Measurements from ENCODE around the gene TMEM134.
"Not testable (repeated sequence)": the region's sequence is repeated elsewhere in the genome, so short reads cannot be mapped to it uniquely, and the experiment has no call there.

TMEM134 gene

GRCh38 chr11:67500484-67500821 lies 31.4 kb upstream of the TMEM134 start:
- no peak for DNase-seq

GRCh38 chr11:67499808-67500483 lies 30.9 kb upstream of the TMEM134 start:
- DNase-seq, result no peak

DNA sequence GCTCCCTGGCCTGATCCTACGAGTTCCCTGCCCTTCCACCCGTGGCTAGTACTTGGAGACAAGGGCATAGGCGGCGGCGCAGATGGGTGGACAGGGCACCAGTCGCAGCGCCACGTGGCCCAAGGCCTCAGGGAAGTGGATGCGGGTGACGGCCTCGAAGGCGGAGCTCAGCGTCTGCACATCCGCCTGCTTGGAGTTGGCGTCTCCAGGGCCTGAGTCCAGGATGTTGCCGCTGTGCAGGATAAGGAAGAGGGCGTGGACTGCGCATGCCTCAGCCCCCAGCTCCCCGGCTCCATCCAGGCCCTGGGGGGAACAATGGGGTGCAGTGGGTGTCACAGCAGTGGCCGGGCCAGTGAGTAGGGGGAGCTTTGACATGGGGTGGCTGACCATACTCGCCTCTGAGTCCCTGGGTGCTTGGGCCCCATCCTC lies 29.5 kb upstream of the TMEM134 start:
- DNase-seq, result no peak

DNA sequence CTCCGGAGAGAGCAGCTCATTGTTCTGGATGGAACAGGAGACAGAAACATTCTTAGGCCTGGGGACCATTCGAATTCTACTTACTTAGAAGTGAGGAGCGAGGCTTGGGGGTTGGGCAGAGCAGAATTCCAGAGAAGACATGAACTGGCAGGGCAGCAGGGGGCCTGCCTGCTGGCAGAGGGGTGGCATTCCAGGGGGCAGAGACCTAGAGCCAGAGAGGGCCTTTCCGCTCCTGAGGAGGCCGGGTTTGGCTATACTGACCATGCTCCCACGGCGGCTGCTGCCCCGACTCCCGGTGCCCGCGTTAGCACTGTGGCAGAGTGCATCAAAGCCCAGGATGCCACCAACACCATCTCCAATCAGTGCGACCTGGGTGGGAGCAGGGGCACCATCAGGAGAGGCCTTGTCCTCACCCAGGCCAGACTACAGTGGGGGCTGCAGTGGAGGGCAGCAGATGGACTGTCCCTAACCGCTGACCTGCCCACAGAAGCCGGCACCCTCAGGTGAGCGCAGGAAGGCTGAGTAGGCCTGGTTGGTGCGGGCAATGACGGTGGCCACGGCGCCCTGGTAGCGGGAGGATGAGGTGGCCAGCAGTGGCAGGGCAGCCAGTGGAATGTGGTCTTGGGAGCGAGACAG lies 28.7 kb upstream of the TMEM134 start:
- no peak for DNase-seq

DNA sequence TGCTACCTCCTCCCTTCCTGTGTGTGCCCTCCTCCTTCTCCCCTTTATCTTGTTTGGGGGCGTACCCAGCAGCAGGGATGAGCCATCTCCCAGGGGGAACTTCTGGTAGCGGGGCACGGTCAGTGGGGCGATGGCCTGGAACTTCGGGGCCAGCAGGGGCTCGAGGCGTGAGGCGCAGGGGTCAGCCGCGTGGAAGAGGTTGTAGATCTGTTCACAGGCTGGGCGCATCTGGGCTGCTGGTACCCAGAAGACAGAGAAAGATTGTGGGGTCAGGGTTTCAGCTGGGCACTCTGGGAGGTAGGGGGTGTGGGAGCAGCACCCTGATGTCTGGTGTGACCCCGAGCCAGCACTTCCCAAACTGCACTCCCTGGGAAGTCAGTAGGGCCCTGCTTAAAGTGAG lies 27.1 kb upstream of the TMEM134 start:
- no peak for DNase-seq

DNA sequence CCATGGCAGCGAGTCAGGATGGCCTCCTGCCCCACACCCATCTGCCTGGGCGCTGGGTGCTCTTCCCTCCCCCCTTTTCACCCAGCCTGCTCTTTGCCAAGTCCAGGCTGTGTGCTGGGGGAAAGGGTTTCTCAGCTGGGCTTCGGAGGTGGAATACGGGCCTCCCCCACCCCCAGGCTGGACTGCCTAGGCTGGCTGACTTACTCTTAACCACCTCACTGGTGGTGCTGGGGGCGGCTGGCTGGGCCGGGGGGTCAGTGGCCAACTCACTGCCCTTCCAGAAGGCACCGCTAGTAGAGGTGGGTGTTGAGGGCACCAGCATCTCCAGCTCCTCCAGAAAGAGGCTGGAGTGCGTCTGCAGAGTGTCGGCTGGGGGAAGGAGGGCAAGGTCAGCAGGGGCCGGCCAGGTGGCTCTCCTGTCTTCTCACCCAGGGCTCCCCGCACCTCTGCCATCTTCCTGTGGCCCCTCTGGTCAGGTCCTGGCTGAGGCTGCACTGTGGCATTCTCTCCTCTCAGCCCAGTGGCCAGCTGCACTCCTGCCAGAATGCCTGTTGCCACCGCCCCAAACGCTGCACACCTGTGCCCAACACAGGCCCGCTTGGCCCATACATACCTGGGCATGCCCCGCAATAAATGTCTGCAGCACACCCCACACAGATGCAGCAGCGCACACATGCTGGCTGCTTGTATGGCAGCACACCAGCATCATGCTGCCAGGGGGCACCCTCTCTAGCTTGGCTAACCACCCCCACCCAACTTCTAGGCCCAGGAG lies 26.4 kb upstream of the TMEM134 start:
- DNase-seq, result no peak

DNA sequence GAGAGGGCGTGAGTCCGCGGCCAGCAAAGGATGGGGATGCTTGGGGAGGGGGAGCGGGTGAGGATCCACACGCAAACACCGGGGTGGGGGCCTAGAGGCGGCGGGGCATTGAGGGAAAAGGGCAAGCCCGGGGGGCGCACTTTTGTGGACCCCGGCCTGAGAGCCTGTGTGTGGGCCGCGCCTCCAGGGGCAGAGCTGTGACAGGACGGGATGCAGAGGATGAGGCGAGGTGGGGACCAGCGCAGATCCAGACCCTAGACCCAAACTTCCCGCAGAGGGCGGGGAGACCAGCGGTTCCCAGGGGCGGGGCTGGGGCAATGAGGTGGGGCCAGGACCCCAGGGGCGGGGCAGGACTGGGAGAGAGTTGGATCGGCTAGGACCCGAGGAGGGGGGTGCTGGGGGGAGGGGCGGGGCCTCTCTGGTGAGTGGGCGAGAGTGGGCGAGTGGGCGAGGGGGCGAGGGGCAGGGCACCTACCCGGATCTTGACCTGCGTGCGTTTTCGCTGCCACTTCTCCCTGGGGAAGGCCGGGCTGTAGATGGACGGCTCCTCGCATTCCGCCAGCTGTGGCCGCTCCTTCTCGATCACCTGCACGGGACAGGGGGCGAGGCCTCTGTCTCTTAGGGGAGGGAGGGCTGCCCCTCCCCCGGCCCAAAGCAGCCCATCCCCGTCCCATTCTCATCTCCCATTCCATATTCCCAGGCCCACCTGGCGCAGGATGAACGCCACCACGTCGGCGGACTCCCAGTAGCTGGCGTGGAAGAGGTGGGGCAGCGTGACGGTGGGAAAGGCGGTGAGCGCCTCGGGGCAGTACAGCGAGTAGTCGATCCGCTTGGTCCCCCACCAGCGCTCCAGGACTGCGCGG lies 25.6 kb upstream of the TMEM134 start:
- no peak for DNase-seq

DNA sequence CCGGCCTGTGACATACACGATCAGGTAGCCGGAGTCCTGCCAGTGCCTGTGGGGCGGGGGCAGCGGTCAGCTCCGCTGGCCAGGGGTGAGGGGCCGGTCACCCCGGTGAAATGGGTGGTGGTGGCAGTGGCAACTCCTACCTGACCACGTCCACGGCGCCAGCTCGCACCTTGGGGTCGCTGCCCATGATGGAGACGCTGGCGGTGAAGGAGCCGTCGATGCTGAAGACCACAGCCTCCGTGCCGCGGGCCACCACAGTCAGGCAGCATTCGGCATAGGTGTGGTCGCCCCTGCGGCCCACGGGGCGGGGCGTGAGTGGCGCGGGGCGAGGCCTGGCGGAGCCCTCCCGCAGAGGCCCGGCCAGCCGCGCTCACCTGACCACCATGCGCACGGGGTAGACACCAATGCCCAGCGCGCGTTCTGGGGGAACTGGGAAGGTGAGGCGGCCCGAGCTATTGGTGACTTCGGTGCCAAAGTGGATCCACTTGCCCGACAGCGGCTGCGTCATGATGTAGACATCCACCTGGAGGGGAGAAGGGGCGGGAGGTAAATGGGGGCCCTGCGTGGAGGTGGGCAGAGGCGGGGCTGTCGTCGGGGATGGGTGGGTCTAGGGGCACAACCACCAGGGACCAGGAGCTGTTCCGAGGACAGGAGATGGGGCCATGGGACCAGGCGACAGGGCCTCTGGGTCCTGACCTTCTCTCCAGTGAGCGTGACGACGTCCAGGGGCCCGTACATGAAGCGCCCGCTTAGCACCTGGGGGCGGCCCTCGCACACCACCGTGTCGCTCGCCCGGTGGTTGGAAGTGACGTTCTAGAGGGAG lies 24.7 kb upstream of the TMEM134 start:
- no peak for DNase-seq

- no peak for DNase-seq
These were observed 23.9 kb upstream of the TMEM134 start for GRCh38 chr11:67492801-67493547.

- no peak for DNase-seq
These were observed 23.1 kb upstream of the TMEM134 start for GRCh38 chr11:67492069-67492727.

- DNase-seq, result no peak
These were observed 22.4 kb upstream of the TMEM134 start for GRCh38 chr11:67491276-67492068.

DNA sequence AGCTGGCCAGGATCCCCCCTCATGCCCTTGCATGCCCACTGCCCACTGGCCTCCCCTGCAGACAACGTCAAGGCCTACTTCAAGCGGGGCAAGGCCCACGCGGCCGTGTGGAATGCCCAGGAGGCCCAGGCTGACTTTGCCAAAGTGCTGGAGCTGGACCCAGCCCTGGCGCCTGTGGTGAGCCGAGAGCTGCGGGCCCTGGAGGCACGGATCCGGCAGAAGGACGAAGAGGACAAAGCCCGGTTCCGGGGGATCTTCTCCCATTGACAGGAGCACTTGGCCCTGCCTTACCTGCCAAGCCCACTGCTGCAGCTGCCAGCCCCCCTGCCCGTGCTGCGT lies 21.6 kb upstream of the TMEM134 start:
- no peak for DNase-seq

DNA sequence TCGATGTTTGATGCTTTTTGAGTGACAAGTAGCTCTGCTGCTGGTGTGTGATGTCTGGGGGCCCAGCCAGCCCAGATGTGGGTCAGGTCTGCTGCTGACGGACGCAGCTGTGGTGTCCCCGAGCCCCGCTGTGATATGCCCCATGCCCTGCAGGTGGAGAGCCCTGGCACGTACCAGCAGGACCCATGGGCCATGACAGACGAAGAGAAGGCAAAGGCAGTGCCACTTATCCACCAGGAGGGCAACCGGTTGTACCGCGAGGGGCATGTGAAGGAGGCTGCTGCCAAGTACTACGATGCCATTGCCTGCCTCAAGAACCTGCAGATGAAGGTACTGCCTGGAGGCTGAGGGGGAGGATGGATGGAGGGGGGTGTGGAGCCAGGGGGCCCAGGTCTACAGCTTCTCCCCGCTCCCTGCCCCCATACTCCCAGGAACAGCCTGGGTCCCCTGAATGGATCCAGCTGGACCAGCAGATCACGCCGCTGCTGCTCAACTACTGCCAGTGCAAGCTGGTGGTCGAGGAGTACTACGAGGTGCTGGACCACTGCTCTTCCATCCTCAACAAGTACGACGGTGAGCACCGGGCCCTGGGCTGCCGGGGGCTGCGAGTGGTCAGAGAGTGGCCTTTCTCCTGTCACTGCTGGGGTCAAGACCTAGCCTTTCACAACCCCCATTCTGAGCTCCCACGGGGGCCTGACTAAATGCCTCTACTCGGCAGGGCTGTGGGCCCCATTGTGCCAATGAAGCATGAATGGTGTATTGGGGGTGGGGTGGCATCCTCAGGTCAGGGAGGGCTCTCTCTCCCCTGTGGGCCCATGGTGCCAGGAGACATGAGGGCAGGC lies 21.1 kb upstream of the TMEM134 start:
- no peak for DNase-seq

DNA sequence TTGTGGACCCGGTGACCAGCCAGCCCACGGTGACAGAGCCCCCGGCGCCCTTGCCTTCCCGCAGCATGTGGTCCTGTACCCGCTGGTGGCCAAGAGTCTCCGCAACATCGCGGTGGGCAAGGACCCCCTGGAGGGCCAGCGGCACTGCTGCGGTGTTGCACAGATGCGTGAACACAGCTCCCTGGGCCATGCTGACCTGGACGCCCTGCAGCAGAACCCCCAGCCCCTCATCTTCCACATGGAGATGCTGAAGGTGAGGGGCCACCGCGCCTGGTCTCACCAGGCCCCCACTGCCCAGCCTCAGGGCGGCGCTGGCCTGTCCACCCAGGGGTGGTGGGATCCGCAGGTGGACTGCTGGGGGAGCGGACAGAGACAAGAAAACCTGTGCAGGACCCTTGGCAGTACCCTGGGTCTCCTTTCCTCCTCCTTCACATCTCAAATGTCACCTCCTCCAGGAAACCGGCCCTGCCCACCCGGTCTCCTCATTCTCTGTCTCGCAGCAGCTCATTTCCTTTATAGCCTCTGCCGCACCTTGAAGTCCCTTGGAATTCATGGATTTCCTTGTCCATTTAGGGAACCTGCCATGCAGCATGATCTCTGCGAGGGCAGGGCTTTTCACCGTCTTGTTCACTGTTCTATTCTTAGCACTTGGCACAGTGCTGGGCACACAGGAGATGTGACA lies 20.3 kb upstream of the TMEM134 start:
- DNase-seq, result no peak

DNA sequence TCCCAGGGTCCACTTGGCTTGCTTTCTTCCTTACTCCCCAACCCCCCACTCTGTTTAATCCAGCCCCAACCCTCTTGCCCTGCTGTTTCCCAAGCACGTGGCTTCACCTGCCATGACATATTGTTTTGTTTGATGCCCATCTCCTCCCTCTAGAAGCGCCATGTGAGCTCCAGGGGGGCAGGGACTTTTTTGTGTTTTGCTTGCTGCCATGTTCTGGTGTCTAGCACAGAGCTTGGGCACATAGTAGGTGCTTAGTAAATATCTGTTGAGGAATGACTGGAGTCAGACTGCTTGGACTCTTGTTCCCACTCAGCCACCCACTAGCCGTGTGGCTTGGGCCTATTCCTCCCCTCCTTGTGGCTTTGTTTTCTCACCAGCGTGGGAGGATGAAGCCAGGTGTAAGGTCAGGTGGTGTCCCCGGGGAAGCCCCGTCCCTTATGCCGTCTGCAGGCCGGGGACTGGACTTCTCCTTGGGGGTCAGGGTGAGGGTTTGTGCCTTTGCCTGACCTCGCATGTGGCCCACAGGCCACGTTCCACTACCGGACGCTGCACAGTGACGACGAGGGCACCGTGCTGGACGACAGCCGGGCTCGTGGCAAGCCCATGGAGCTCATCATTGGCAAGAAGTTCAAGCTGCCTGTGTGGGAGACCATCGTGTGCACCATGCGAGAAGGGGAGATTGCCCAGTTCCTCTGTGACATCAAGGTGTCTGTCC lies 17.6 kb upstream of the TMEM134 start:
- no peak for DNase-seq

- not testable (repeated sequence) for DNase-seq
These were observed 16.9 kb upstream of the TMEM134 start for GRCh38 chr11:67485873-67486361.

GRCh38 chr11:67484847-67485311 lies 15.8 kb upstream of the TMEM134 start:
- DNase-seq, result peak; percentile 19
